HG02852 (cell line): ENCODE measurements around the gene UST.

ENCODE experiments used
- ATAC-seq: cut with Tn5 transposase; IDR thresholded peaks from one replicate; pipeline ENCODE4 v1.9.1; 2021; ENCODE audit warnings: mild to moderate bottlenecking, moderate library complexity; ENCODE audit not compliant: unreplicated experiment

UST gene

GRCh38 chr6:148746363-148747144 lies at the start of gene UST:
TSS of gene UST (plus strand) at chr6:148747030. CDS start at chr6:148747431, 401 bp downstream.
- peak; percentile 52 for ATAC-seq

GRCh38 chr6:148697895-148698440 lies 48.9 kb upstream of the UST start:
- no peak for ATAC-seq

- ATAC-seq, result no peak
These were observed 48.1 kb upstream of the UST start for GRCh38 chr6:148698671-148699180.

- no peak for ATAC-seq
These were observed 46.6 kb upstream of the UST start for GRCh38 chr6:148700047-148700715.

- ATAC-seq, result peak; percentile 80
These were observed 46.0 kb upstream of the UST start for GRCh38 chr6:148700741-148701311.

- peak; percentile 14 for ATAC-seq
These were observed 45.5 kb upstream of the UST start for GRCh38 chr6:148701375-148701774.

GRCh38 chr6:148703900-148704299 lies 42.9 kb upstream of the UST start:
- no peak for ATAC-seq

- ATAC-seq, result no peak
These were observed 42.2 kb upstream of the UST start for GRCh38 chr6:148704400-148705246.

GRCh38 chr6:148708707-148709106 lies 38.1 kb upstream of the UST start:
- no peak for ATAC-seq

- no peak for ATAC-seq
These were observed 37.3 kb upstream of the UST start for GRCh38 chr6:148709577-148709976.

- no peak for ATAC-seq
These were observed 34.8 kb upstream of the UST start for GRCh38 chr6:148711833-148712654.

- no peak for ATAC-seq
These were observed 33.6 kb upstream of the UST start for GRCh38 chr6:148713033-148713738.

- ATAC-seq, result no peak
These were observed 32.9 kb upstream of the UST start for GRCh38 chr6:148713921-148714320.

- no peak for ATAC-seq
These were observed 30.0 kb upstream of the UST start for GRCh38 chr6:148716811-148717210.

- ATAC-seq, result no peak
These were observed 26.4 kb upstream of the UST start for GRCh38 chr6:148720406-148720805.

- no peak for ATAC-seq
These were observed 25.9 kb upstream of the UST start for GRCh38 chr6:148720897-148721296.

GRCh38 chr6:148723484-148723883 lies 23.3 kb upstream of the UST start:
- no peak for ATAC-seq

- no peak for ATAC-seq
These were observed 22.4 kb upstream of the UST start for GRCh38 chr6:148724428-148724827.

GRCh38 chr6:148727104-148727503 lies 19.7 kb upstream of the UST start:
- no peak for ATAC-seq
